Sigmoid colon (tissue), 7 donors: ENCODE results near the gene STXBP2. TPM values are rescaled to one million over a fixed set of nuclear protein-coding genes. Genes with fewer than 3 reads are reported as not detected.
A peak's percentile ranks its signal among the peaks of the same experiment; 100 is the strongest.

ENCODE experiments used
- DNase-seq: peaks from one replicate; pipeline ENCODE4 v3.0.0-alpha.2; 2019
- H3K27ac ChIP-seq, 4 donors: fragments of 200-600 bp; sonication (generic); one replicate each; pipeline ENCODE4 v1.5.1; 2016 to 2019; ENCODE audit warnings: mild to moderate bottlenecking in 1 of 4
- H3K27me3 ChIP-seq, 3 donors: fragments of 200-600 bp; sonication (generic); one replicate each; pipeline ENCODE4 v1.5.1; 2019; ENCODE audit warnings: mild to moderate bottlenecking in 1 of 3
- H3K36me3 ChIP-seq, 4 donors: fragments of 200-600 bp; sonication (generic); one replicate each; pipeline ENCODE4 v1.5.1; 2016 to 2019
- H3K4me1 ChIP-seq, 4 donors: fragments of 200-600 bp; sonication (generic); one replicate each; pipeline ENCODE4 v1.5.1; 2017 to 2019
- H3K4me3 ChIP-seq, 4 donors: fragments of 200-600 bp; sonication (generic); one replicate each; pipeline ENCODE4 v1.5.1; 2017 to 2019; ENCODE audit warnings: mild to moderate bottlenecking in 2 of 4, moderate library complexity in 1 of 4
- H3K9me3 ChIP-seq, 4 donors: fragments of 200-600 bp in 3 of 4; sonication (generic) in 3 of 4; one replicate each; pipeline versions ENCODE4 v1.5.1 to v1.6.1; 2013 to 2019
- EP300 ChIP-seq, 4 donors: sonication (generic); formaldehyde crosslinking; IDR thresholded peaks; one replicate each; pipeline ENCODE4 v1.6.1; 2017; ENCODE audit warnings: antibody characterized with exemption in 4 of 4
- POLR2A ChIP-seq, 2 donors: fragments of 450-650 bp; IDR thresholded peaks; one replicate each; pipeline ENCODE4 v1.6.1; 2016; ENCODE audit warnings: antibody characterized with exemption in 2 of 2, mild to moderate bottlenecking in 2 of 2, moderate library complexity in 2 of 2
- POLR2AphosphoS5 ChIP-seq, 4 donors: sonication (generic); formaldehyde crosslinking; IDR thresholded peaks; one replicate each; pipeline ENCODE4 v1.6.1; 2017; ENCODE audit warnings: antibody characterized with exemption in 4 of 4
- WGBS, 2 donors: extraction: QIAGEN DNeasy Blood & Tissue Kit; methylation state at CpG; one replicate each; pipeline ENCODE4 v1.1.7; 2013; 5-methylcytosine and 5-hydroxymethylcytosine counted together
- intact Hi-C: fragments of 100-400 bp; cut with DNase I; formaldehyde crosslinking; loops from one replicate; pipeline ENCODE4 v1.15.1; 2023
- polyA plus RNA-seq, 3 donors: library from polyadenylated mRNA; stranded (reverse); fragments of 200-250 nt; gene quantifications; one replicate each; pipeline ENCODE4 v1.2.3, GENCODE V29; 2013
- total RNA-seq, 4 donors: library from RNA; depleted of rRNA; stranded (reverse); fragments of >200 nt; gene quantifications; one replicate each; pipeline ENCODE4 v1.1.0, GENCODE V29; 2016
- TF ChIP-seq, protein P1 (sequence below), 4 experiments: fragments of 450-650 bp in 3 of 4; fragments of 200-600 bp in 1 of 4; IDR thresholded peaks; one replicate each; pipeline ENCODE4 v1.5.1; 2016 to 2019; ENCODE audit warnings: antibody characterized with exemption in 4 of 4, mild to moderate bottlenecking in 3 of 4, moderate library complexity in 2 of 4
- donor health status: healthy with polysubstance abuse.
- donor health status: Bipolar disorder and iron deficiency.
- donor health status: healthy.

The STXBP2 gene
- total and polyA plus RNA-seq, 7 donors, result 5.9 to 163 (median 9.3) TPM

DNA sequence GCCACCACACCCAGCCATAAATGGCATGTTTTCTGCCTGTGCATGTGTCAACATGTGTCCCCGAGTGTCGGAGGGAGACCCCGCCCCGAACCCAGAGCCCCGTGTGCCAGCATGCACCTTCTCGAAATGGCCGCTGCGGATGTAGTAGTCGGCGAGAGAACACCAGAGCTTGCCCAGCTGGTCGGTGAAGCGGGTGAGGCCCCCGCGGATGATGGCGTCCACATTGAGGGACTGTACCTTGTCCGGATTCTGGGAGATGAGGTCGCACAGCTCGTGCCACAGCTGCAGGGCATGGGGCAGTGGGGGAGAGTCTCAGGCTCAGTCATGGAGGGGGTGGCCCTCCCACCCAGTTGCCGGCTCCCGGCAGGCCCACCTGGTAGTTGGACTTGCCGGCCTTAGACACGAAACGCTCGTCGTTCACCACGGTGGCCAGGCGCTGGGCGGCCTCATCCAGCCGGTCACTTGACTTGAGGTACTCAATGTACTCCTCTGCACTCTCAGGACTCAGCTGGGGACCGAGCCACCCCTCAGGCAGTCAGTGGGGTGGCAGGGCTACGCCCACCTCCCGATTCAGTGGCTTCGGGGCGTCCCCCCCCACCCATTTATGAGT lies 11.0 kb upstream of the STXBP2 start:
- peaks cover 26 to 59% (median 41%) of the 10 kb centered on the region in 4 donors for H3K36me3 ChIP-seq
- H3K4me1 ChIP-seq, result peaks cover 0 to 33% (median 29%) of the 10 kb centered on the region in 4 donors
- TF ChIP-seq EP300 (IDR thresholded peaks at IDR 0.05) (no peak), POLR2A (IDR thresholded peaks at IDR 0.05) (no peak)
- H3K27ac ChIP-seq, result no peak overlapping the region
- no peak for DNase-seq
- H3K4me3 ChIP-seq, result no peak overlapping the region
- 93 to 96% methylated on average over 34 of the region's 34 CpGs for WGBS, 2 donors
- no peaks in the 10 kb centered on the region for H3K9me3 ChIP-seq
- no peaks in the 10 kb centered on the region for H3K27me3 ChIP-seq
- intact Hi-C loops, result loop anchor here (10.0 kb wide), 1 partner anchor 231 kb away; no protein-coding TSS in a partner anchor

DNA sequence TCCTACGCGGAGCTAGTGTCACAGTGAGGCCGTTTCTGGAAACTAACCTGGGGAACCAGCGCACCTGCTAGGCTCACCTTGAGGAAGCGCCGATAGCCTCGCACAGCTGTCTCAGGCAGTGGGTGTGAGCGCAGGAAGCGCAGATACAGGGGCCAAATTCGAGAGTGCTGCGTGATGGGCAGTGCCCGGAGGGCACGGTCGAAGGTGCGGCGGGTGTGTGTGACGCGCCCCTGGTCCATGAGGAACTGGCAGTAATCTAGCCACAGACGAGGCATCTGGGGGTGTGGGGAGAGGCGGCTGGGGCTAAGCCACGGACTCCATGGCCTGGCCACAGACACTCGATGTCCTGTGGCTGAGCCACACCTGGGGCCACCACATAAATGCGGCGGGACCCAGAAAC lies 9.7 kb upstream of the STXBP2 start:
- intact Hi-C loops, result loop anchor here (10.0 kb wide), 1 partner anchor 232 kb away; no protein-coding TSS in a partner anchor
- Histone ChIP-seq H3K27ac (no peak overlapping the region), H3K9me3 (no peaks in the 10 kb centered on the region), H3K27me3 (no peaks in the 10 kb centered on the region), H3K4me1 (peaks cover 0 to 38% (median 33%) of the 10 kb centered on the region in 4 donors), H3K36me3 (peaks cover 13 to 49% (median 28%) of the 10 kb centered on the region in 4 donors), H3K4me3 (no peak overlapping the region)
- no peak for DNase-seq
- no peak for TF ChIP-seq EP300 (IDR thresholded peaks at IDR 0.05)
- no peak for TF ChIP-seq POLR2AphosphoS5 (IDR thresholded peaks at IDR 0.05)
- TF ChIP-seq, protein P1, sequence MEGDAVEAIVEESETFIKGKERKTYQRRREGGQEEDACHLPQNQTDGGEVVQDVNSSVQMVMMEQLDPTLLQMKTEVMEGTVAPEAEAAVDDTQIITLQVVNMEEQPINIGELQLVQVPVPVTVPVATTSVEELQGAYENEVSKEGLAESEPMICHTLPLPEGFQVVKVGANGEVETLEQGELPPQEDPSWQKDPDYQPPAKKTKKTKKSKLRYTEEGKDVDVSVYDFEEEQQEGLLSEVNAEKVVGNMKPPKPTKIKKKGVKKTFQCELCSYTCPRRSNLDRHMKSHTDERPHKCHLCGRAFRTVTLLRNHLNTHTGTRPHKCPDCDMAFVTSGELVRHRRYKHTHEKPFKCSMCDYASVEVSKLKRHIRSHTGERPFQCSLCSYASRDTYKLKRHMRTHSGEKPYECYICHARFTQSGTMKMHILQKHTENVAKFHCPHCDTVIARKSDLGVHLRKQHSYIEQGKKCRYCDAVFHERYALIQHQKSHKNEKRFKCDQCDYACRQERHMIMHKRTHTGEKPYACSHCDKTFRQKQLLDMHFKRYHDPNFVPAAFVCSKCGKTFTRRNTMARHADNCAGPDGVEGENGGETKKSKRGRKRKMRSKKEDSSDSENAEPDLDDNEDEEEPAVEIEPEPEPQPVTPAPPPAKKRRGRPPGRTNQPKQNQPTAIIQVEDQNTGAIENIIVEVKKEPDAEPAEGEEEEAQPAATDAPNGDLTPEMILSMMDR (IDR thresholded peaks at IDR 0.05), result no peak
- TF ChIP-seq POLR2A (IDR thresholded peaks at IDR 0.05), result no peak
- WGBS, 2 donors, result 89 to 96% methylated on average over 24 of the region's 24 CpGs

DNA sequence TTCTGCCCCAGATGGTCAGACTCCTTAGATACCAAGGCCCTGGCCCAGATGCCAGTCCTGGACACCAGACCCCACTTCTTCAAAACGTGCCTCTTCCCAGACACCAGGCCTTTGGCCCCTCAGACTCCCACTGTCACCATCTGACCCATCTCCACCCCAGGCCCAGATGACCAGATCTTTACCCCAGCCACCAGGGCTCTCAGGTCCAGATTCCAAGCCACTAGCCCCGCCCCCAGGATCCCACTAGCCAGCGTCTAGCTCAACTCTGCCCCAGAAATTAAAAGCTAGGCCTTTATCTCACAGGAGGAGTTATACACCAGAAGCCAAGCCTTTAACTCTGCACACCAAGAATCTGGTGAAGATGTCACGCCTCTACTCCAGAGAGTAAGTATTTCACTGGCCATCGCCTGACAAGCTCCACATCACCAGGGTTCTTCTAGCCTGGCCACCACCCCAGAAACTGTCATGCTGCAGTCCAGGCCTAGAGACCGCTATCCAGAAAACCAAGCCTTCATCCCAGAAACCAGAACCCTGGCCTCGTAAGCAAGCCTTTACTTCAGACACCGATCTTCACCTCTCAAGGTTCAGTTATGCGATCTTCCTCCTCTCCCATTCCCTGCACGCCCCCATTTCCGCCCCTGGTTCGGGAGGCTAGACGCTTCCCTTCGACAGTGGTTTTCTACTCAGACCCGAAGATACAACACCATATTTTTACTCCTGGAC lies 8.2 kb upstream of the STXBP2 start:
- Histone ChIP-seq H3K27me3 (no peaks in the 10 kb centered on the region), H3K9me3 (no peaks in the 10 kb centered on the region), H3K27ac (peak overlapping the region; percentile 81 to 91 (median 88)), H3K4me1 (peaks cover 0 to 38% (median 33%) of the 10 kb centered on the region in 4 donors), H3K36me3 (peaks cover 0 to 40% (median 12%) of the 10 kb centered on the region in 4 donors), H3K4me3 (peak overlapping the region; percentile 78 to 98 (median 97))
- WGBS, 2 donors, result 2 to 6% methylated on average over 15 of the region's 15 CpGs
- no peak for DNase-seq
- TF ChIP-seq EP300 (IDR thresholded peaks at IDR 0.05), result no peak
- no peak for TF ChIP-seq POLR2AphosphoS5 (IDR thresholded peaks at IDR 0.05)
- no peak for TF ChIP-seq POLR2A (IDR thresholded peaks at IDR 0.05)
- TF ChIP-seq, protein P1 (IDR thresholded peaks at IDR 0.05), result no peak
- intact Hi-C loops, result loop anchor here (2.0 to 10.0 kb wide), 2 partner anchors 52 to 234 kb away; partner anchors contain the start of gene TRAPPC5

DNA sequence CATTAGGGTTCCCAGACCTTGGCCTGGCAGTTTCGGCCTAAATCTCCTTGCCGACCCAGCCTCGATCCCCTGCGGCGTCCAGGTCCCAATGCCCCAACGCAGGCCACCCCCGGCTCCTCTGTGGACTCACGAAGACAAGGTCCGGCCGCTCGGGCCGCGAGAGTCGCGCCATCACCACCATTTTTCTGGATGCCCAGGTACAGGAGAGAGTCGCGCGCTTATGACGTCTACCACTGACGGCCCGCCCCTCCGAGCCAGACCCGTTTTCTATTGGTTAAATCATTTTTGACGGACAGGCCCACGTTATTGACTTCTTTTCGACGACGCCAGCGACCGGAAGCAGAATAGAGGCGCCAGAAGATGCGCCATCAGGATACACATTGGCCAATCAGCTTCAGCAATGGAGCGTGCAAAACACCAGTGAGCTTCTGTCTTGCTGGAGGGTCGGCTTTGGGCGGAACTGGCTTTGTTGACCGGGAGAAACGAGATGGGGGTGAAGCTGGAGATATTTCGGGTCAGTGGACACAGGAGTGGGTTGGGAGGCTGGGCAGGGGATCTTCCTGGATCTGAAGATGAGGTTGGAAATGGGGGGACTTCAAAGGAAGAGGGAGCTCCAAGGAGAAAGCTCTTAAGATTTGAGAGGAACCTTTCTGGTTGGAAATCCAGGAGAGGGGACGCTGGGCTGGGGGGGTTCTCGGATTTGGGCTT lies 7.4 kb upstream of the STXBP2 start, which contains the start of the genes PET100 and XAB2:
Gene PET100 (plus strand): TSS at position 447 of the 708 bp plus-strand sequence. CDS start 41 bp downstream, at position 488.
Gene XAB2 (minus strand): TSS at position 199 of the 708 bp plus-strand sequence. CDS start 18 bp downstream, at position 181.
- Histone ChIP-seq H3K9me3 (no peaks in the 10 kb centered on the region), H3K27me3 (no peaks in the 10 kb centered on the region), H3K27ac (peak within 1 kb of the TSS; percentile 81 to 91 (median 88)), H3K4me3 (peak within 1 kb of the TSS; percentile 78 to 98 (median 97)), H3K36me3 (peaks cover 0 to 32% (median 6%) of the 10 kb centered on the region in 4 donors), H3K4me1 (peaks cover 0 to 38% (median 33%) of the 10 kb centered on the region in 4 donors)
- TF ChIP-seq, protein P1 (IDR thresholded peaks at IDR 0.05), result no peak
- TF ChIP-seq EP300 (IDR thresholded peaks at IDR 0.05) (no peak), POLR2AphosphoS5 (IDR thresholded peaks at IDR 0.05) (peak; percentile 54 to 77 (median 74)), POLR2A (IDR thresholded peaks at IDR 0.05) (no peak)
- 0% methylated on average over 40 of the region's 40 CpGs for WGBS, 2 donors
- intact Hi-C loops, result loop anchor here (2.0 to 10.0 kb wide), 2 partner anchors 51 to 235 kb away; partner anchors contain the start of gene TRAPPC5
- peak; percentile 99 for DNase-seq
